Fibroblast of gingiva (primary cell): ENCODE measurements around the gene SF3A2.

Experiments used
- DNase-seq: peaks from one replicate; pipeline ENCODE4 v3.0.0-alpha.2; 2011; ENCODE audit warnings: low read depth

The SF3A2 gene

GRCh38 chr19:2253106-2254063 is 16.8 kb downstream of the SF3A2 start:
- no peak for DNase-seq

GRCh38 chr19:2254064-2254872 is 17.6 kb downstream of the SF3A2 start:
- DNase-seq, result no peak

- DNase-seq, result no peak
These were observed 18.7 kb downstream of the SF3A2 start for GRCh38 chr19:2255112-2255845.

DNA sequence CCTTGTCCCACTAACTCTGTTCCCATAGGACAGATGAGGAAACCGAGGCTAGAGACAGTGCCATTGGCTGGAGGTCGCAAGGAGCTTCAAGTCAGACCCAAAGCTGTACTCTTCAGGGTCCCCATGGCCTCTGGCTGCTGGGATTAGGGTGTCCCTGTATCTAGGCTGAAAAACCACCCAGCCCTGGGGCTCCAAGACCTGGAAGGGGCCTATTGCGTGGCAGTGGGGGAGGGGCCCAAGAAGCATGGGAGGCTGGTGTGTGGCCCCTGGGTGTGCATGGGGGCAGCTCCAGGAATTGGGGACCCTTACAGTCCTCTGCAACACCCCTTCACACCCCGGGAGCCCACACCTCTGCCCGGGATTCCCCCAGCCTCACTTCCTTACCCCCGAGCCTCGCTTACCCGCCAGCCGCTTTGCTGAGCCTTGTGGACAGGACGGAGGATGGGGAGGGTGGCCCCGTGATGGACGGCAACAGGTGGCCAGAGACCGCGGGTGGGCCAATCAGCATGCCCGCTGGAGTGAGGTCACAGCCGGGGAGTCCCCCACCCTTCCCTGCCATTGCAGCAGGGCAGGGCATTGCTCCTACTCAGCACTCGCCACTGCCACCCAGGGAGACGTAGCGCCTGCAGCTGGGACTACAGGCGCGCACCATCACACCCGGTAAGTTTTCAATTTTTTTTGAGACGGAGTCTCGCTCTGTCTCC is 19.5 kb downstream of the SF3A2 start, which contains the start of gene JSRP1:
Gene JSRP1, minus strand, starts transcription at position 436 of the 704 bp plus-strand sequence. CDS start 1,103 bp downstream, outside the sequence.
- no peak for DNase-seq

GRCh38 chr19:2259336-2259735 is 22.7 kb downstream of the SF3A2 start:
- peak; percentile 64 for DNase-seq

- DNase-seq, result peak; percentile 42
These were observed 23.7 kb downstream of the SF3A2 start for GRCh38 chr19:2260341-2260805.

- no peak for DNase-seq
These were observed 25.0 kb downstream of the SF3A2 start for GRCh38 chr19:2261438-2262172.

- DNase-seq, result peak; percentile 50
These were observed 29.8 kb downstream of the SF3A2 start for GRCh38 chr19:2266183-2266993.

GRCh38 chr19:2268480-2268830 is 31.8 kb downstream of the SF3A2 start:
- DNase-seq, result no peak

- no peak for DNase-seq
These were observed 32.2 kb downstream of the SF3A2 start for GRCh38 chr19:2268861-2269243.

DNA sequence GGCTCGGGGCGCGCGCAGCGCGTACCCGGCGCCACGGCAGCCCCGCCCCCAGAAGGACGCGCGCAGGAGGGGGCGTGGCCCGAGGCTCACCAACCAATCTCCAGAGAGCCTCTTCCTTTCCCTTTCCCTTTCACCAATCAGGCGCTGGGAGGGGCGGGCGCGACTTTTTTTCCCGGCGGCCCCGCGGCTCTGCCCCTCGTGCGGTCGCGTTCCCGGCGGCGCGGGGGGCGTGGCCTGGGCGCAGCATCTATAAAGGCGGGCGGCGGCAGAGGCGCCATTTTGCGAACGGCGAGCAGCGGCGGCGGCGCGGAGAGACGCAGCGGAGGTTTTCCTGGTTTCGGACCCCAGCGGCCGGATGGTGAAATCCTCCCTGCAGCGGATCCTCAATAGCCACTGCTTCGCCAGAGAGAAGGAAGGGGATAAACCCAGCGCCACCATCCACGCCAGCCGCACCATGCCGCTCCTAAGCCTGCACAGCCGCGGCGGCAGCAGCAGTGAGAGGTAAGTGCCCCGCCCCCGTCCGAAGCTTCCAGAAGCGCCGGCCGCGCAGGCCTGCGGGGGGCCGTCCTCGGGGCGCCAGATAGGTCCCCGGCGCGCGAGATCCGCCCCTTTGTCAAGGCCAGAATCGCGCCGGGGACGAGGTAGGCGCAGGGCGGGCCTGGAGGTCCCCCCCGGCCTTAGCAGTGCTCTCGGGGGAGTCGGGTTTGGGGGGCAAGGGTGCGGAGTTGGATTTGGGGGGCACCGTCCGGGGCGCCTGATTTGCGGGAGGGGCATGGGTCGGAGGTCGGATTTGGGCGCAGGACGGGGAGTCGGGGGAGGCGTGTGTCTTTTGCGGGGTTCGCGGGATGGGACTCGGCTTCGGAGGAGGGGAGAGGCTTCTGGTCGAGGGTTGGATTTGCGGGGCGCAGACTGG is 32.9 kb downstream of the SF3A2 start:
- DNase-seq, result peak; percentile 96

DNA sequence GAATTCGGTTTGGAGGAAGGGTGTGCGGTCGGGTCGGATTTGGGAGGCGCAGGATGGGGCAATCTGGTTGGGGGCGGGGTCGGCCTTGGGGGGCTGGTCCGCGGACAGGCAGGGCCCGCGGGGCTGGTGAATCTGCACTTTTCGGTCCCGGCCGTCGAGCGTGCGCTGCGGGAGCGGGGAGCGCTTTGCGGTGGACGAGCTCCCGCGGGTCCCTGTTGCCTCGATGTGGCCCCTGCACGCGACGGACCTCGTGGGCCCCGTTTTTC is 33.5 kb downstream of the SF3A2 start:
- peak; percentile 55 for DNase-seq

DNA sequence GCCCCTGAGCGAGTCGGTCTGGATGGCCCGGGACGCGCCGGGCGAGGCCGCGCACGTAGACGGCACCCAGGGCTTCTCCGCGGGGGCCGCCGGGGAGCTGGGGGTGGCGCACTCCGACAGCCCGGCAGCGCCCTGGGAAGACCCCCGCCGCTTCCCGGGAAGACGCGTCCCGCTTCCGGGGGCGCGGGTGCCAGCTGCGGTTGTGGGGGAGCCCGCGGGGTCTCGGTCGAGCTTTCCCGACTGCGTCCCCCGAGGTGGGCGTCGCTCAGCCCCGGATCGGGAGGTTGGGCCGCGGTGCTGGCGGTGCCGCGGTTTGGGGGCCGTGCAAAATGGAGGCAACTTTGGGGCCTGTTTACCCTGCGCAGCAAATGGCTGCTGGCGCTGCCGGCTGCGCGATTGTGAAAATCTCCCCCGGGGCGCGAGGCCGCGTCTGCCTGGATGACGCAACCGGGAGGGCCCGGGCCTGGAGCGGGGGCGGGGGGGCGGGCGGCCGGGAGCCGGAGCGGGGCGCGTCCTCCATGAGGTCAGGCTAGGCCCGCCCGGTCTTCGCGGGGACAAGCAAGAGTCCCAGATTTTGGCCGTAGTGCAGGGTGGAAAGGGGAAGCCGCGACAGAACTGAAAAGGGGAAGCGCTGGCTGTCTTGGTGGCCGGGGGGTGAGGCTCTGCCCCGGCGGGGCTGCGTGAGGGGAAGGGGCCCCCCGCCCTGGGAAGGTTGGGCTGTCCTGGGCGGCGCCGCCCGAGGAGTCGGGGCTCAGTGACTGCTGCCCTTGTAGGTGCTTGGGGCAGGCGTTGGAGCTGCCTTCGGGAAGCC is 34.0 kb downstream of the SF3A2 start:
- DNase-seq, result peak; percentile 92

DNA sequence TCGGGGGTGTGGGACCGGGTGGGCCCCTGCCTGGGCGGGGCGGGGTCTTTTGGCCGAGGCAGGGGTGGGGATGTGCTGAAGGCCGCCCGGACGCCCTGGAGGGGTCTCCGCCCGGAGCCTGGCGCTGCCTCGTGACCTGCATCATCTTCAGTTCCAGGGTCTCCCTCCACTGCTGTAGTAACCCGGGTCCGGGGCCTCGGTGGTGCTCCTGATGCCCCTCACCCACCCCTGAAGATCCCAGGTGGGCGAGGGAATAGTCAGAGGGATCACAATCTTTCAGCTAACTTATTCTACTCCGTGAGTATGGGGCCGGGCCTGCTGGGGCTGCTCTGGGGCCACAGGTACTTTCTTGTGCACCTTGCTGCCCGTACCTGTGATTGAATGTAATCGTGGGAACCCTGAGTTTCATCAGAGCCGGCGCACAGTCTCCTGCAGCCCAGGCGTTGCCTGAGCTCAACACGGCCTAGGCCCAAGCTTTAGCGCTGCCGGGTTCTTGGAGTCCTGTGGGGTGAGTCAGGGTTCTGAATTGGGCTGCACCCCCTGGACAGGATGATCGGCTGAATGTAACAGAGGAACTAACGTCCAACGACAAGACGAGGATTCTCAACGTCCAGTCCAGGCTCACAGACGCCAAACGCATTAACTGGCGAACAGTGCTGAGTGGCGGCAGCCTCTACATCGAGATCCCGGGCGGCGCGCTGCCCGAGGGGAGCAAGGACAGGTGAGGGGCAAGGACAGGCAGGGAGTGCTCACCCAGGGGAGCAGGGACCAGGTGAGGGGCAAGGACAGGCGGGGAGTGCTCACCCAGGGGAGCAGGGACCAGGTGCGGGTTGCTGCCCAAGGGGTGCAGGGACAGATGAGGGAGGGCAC is 34.8 kb downstream of the SF3A2 start:
- DNase-seq, result peak; percentile 56

GRCh38 chr19:2273356-2274184 is 36.9 kb downstream of the SF3A2 start:
- DNase-seq, result peak; percentile 74

GRCh38 chr19:2274185-2274711 is 37.6 kb downstream of the SF3A2 start:
- DNase-seq, result no peak
